ENCODE measurements around the gene KCNH1.

Gene KCNH1

GRCh38 chr1:211133836-211134669 lies at the start of gene KCNH1:
KCNH1 (minus strand) TSS chr1:211134148; CDS start chr1:211133945, 203 bp downstream.
- peaks cover 65% of the 10 kb centered on the region for H3K27me3 Mint-ChIP-seq (ENCODE audit: low read depth)
- no peak within 1 kb of the TSS for H3K27ac Mint-ChIP-seq
- no peaks in the 10 kb centered on the region for H3K36me3 Mint-ChIP-seq (ENCODE audit: low read depth)
- peak within 1 kb of the TSS; percentile 57 for H3K4me3 Mint-ChIP-seq
- DNase-seq (ENCODE audit: low spot score), result peak; percentile 80
- H3K9me3 Mint-ChIP-seq, result no peaks in the 10 kb centered on the region
- H3K4me1 Mint-ChIP-seq (ENCODE audit: low read depth), result no peaks in the 10 kb centered on the region

GRCh38 chr1:211182746-211183145 lies 48.8 kb upstream of the KCNH1 start:
- H3K36me3 Mint-ChIP-seq (ENCODE audit: low read depth), result no peaks in the 10 kb centered on the region
- no peaks in the 10 kb centered on the region for H3K4me1 Mint-ChIP-seq (ENCODE audit: low read depth)
- H3K27me3 Mint-ChIP-seq (ENCODE audit: low read depth), result peaks cover 3% of the 10 kb centered on the region
- no peak overlapping the region for H3K27ac Mint-ChIP-seq
- H3K9me3 Mint-ChIP-seq, result no peaks in the 10 kb centered on the region
- DNase-seq (ENCODE audit: low spot score), result no peak
- H3K4me3 Mint-ChIP-seq, result no peak overlapping the region

- H3K36me3 Mint-ChIP-seq (ENCODE audit: low read depth), result no peaks in the 10 kb centered on the region
- no peak for DNase-seq (ENCODE audit: low spot score)
These were observed 40.4 kb upstream of the KCNH1 start for GRCh38 chr1:211174375-211174774.

GRCh38 chr1:211172657-211173056 lies 38.7 kb upstream of the KCNH1 start:
- Mint-ChIP-seq H3K4me3 (no peak overlapping the region), H3K9me3 (peaks cover 25% of the 10 kb centered on the region), H3K27me3 (ENCODE audit: low read depth) (peaks cover 11% of the 10 kb centered on the region), H3K36me3 (ENCODE audit: low read depth) (no peaks in the 10 kb centered on the region), H3K4me1 (ENCODE audit: low read depth) (no peaks in the 10 kb centered on the region), H3K27ac (no peak overlapping the region)
- no peak for DNase-seq (ENCODE audit: low spot score)

More at GRCh38 chr1:211174375-211174774, 40.4 kb upstream of the KCNH1 start:
- Mint-ChIP-seq H3K27ac (no peak overlapping the region), H3K4me3 (no peak overlapping the region), H3K4me1 (ENCODE audit: low read depth) (no peaks in the 10 kb centered on the region), H3K9me3 (peaks cover 18% of the 10 kb centered on the region), H3K27me3 (ENCODE audit: low read depth) (peaks cover 11% of the 10 kb centered on the region)

- Mint-ChIP-seq H3K4me1 (ENCODE audit: low read depth) (no peaks in the 10 kb centered on the region), H3K36me3 (ENCODE audit: low read depth) (no peaks in the 10 kb centered on the region), H3K27me3 (ENCODE audit: low read depth) (peaks cover 6% of the 10 kb centered on the region), H3K4me3 (no peak overlapping the region), H3K9me3 (peaks cover 30% of the 10 kb centered on the region), H3K27ac (no peak overlapping the region)
- no peak for DNase-seq (ENCODE audit: low spot score)
These were observed 35.4 kb upstream of the KCNH1 start for GRCh38 chr1:211169353-211169752.

- Mint-ChIP-seq H3K27ac (no peak overlapping the region), H3K36me3 (ENCODE audit: low read depth) (no peaks in the 10 kb centered on the region), H3K4me3 (no peak overlapping the region), H3K27me3 (ENCODE audit: low read depth) (no peaks in the 10 kb centered on the region), H3K4me1 (ENCODE audit: low read depth) (no peaks in the 10 kb centered on the region), H3K9me3 (peaks cover 18% of the 10 kb centered on the region)
- no peak for DNase-seq (ENCODE audit: low spot score)
These were observed 24.9 kb upstream of the KCNH1 start for GRCh38 chr1:211158866-211159265.

- H3K36me3 Mint-ChIP-seq (ENCODE audit: low read depth), result no peaks in the 10 kb centered on the region
- no peaks in the 10 kb centered on the region for H3K27me3 Mint-ChIP-seq (ENCODE audit: low read depth)
- no peak overlapping the region for H3K27ac Mint-ChIP-seq
- H3K4me1 Mint-ChIP-seq (ENCODE audit: low read depth), result no peaks in the 10 kb centered on the region
- H3K9me3 Mint-ChIP-seq, result peaks cover 18% of the 10 kb centered on the region
- no peak overlapping the region for H3K4me3 Mint-ChIP-seq
- no peak for DNase-seq (ENCODE audit: low spot score)
These were observed 21.1 kb upstream of the KCNH1 start for GRCh38 chr1:211155040-211155439.

GRCh38 chr1:211153932-211154331 lies 20.0 kb upstream of the KCNH1 start:
- Mint-ChIP-seq H3K27ac (no peak overlapping the region), H3K9me3 (peaks cover 16% of the 10 kb centered on the region), H3K27me3 (ENCODE audit: low read depth) (no peaks in the 10 kb centered on the region), H3K4me1 (ENCODE audit: low read depth) (no peaks in the 10 kb centered on the region), H3K4me3 (no peak overlapping the region), H3K36me3 (ENCODE audit: low read depth) (no peaks in the 10 kb centered on the region)
- DNase-seq (ENCODE audit: low spot score), result no peak

- Mint-ChIP-seq H3K9me3 (no peaks in the 10 kb centered on the region), H3K36me3 (ENCODE audit: low read depth) (no peaks in the 10 kb centered on the region), H3K27ac (no peak overlapping the region), H3K27me3 (ENCODE audit: low read depth) (peaks cover 7% of the 10 kb centered on the region), H3K4me1 (ENCODE audit: low read depth) (no peaks in the 10 kb centered on the region), H3K4me3 (no peak overlapping the region)
- no peak for DNase-seq (ENCODE audit: low spot score)
These were observed 14.4 kb upstream of the KCNH1 start for GRCh38 chr1:211148366-211148765.

- no peaks in the 10 kb centered on the region for H3K36me3 Mint-ChIP-seq (ENCODE audit: low read depth)
- peaks cover 12% of the 10 kb centered on the region for H3K27me3 Mint-ChIP-seq (ENCODE audit: low read depth)
- no peaks in the 10 kb centered on the region for H3K4me1 Mint-ChIP-seq (ENCODE audit: low read depth)
- DNase-seq (ENCODE audit: low spot score), result no peak
- H3K9me3 Mint-ChIP-seq, result no peaks in the 10 kb centered on the region
- H3K4me3 Mint-ChIP-seq, result no peak overlapping the region
- H3K27ac Mint-ChIP-seq, result no peak overlapping the region
These were observed 12.0 kb upstream of the KCNH1 start for GRCh38 chr1:211145944-211146343.

GRCh38 chr1:211135342-211135950 lies 1.5 kb upstream of the KCNH1 start:
- H3K9me3 Mint-ChIP-seq, result no peaks in the 10 kb centered on the region
- no peaks in the 10 kb centered on the region for H3K4me1 Mint-ChIP-seq (ENCODE audit: low read depth)
- no peaks in the 10 kb centered on the region for H3K36me3 Mint-ChIP-seq (ENCODE audit: low read depth)
- H3K4me3 Mint-ChIP-seq, result no peak overlapping the region
- no peak for DNase-seq (ENCODE audit: low spot score)
- H3K27me3 Mint-ChIP-seq (ENCODE audit: low read depth), result peaks cover 66% of the 10 kb centered on the region
- H3K27ac Mint-ChIP-seq, result no peak overlapping the region

GRCh38 chr1:211133393-211133835 lies 534 bp downstream of the KCNH1 start:
- H3K36me3 Mint-ChIP-seq (ENCODE audit: low read depth), result no peaks in the 10 kb centered on the region
- H3K9me3 Mint-ChIP-seq, result no peaks in the 10 kb centered on the region
- no peak for DNase-seq (ENCODE audit: low spot score)
- peaks cover 65% of the 10 kb centered on the region for H3K27me3 Mint-ChIP-seq (ENCODE audit: low read depth)
- H3K27ac Mint-ChIP-seq, result no peak overlapping the region
- H3K4me3 Mint-ChIP-seq, result peak overlapping the region; percentile 57
- H3K4me1 Mint-ChIP-seq (ENCODE audit: low read depth), result no peaks in the 10 kb centered on the region

- DNase-seq (ENCODE audit: low spot score), result no peak
- Mint-ChIP-seq H3K4me3 (no peak overlapping the region), H3K27ac (no peak overlapping the region), H3K9me3 (no peaks in the 10 kb centered on the region), H3K36me3 (ENCODE audit: low read depth) (no peaks in the 10 kb centered on the region), H3K27me3 (ENCODE audit: low read depth) (peaks cover 67% of the 10 kb centered on the region), H3K4me1 (ENCODE audit: low read depth) (no peaks in the 10 kb centered on the region)
These were observed 1.1 kb downstream of the KCNH1 start for GRCh38 chr1:211132721-211133392.

GRCh38 chr1:211129776-211130175 lies 4.2 kb downstream of the KCNH1 start:
- no peak for DNase-seq (ENCODE audit: low spot score)
- H3K36me3 Mint-ChIP-seq (ENCODE audit: low read depth), result no peaks in the 10 kb centered on the region
- no peaks in the 10 kb centered on the region for H3K4me1 Mint-ChIP-seq (ENCODE audit: low read depth)
- peaks cover 49% of the 10 kb centered on the region for H3K27me3 Mint-ChIP-seq (ENCODE audit: low read depth)
- H3K4me3 Mint-ChIP-seq, result no peak overlapping the region
- H3K27ac Mint-ChIP-seq, result no peak overlapping the region
- no peaks in the 10 kb centered on the region for H3K9me3 Mint-ChIP-seq

All from T-helper 2 cell treated with Interferon-gamma antibody and Interleukin-4, amounts not matched to agents 5 μg/mL and 100 μg/mL, for 36 hours (primary cell).